Fibroblast of the conjunctiva (primary cell): ENCODE measurements around the gene TMEM266.

Experiments used
- DNase-seq: peaks from one replicate; pipeline ENCODE4 v3.0.0-alpha.2; 2010; ENCODE audit warnings: low read depth

Gene TMEM266

DNA sequence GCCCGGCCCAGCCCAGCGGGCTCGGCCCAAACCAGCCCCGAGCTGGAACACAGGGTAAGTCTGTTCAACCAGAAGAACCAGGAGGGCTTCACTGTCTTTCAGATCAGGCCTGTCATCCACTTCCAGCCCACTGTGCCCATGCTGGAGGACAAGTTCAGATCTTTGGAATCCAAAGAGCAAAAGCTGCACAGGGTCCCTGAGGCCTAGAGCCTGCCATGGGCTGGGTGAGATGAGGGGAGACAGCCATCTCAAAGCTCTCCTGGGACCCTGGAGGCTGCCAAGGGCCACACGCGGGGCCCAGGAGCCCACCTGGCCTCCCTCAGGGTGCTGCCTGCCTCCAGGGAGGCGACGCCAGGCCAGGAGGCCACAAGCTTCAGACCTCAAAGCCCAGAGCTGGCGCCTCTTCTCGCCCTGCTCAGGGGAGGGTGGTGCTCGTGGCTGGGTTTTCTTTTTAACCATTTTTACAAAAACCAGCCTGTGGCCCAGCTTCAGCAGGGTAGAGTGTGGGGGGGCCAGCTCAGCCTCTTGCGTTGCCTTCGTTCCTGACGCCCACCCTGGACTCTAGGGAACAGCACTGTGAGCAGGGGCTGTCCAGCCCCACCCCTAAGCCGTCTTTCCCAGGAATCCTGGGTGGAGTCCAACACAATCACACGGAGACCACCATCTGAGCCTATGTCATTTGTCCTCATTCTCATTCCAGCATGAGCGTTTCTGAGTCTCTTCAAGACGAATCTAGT lies 144.5 kb downstream of the TMEM266 start:
- DNase-seq = no peak

DNA sequence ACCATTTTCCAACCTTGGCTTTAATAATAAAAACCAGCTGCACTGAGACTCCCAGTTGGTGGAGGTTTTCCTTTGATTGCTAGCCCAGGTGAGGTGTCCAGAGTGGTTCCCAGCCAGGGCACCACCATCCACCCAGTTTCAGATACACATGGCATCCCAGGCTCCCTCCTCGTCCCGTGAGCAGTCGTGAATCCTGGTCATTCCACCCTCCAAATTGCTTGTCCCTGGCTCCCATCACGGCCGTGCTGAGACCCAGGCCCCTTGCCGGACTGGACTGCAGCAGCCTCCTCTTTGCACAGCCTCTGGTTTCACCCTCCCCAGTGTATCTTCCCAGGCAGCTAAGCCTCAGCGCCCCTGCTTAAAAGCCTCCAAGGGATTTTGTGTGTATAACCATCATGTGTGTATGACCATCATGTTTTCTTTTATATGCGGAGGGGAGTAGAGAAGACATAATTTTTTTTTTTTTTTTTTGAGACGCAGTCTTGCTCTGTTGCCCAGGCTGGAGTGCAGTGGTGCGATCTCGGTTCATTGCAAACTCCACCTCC lies 145.2 kb downstream of the TMEM266 start:
- no peak for DNase-seq

DNA sequence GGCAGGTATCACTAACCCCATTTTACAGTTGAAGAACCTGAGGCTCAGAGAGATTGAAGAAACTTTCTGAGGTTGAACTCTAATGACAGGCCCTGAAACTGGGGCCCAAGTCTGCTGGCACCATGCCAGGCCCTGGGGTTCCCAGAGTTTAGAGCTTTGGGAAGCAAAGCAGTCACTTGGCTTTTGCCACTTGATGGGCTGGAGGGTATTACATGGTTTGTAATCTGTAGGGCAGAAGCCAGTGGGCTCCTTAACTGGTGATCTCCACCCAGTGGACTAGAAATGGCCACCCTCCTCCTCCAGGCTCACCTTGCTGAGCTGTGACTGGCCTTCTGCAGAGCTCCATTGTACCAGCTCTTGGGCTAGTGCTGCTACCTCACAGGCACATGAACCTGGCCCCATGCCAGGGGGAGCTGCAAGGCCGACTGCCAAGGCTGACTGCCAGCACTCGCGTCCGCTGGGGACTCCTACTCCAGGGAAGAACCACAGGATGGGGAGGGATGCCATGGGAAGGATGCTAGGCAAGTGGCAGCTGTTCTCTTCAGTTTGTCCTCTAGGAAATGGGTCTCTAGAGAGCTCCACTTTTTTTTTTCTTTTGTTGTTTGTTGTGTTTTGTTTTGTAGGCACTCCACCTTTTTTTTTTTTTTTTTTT lies 146.7 kb downstream of the TMEM266 start:
- peak; percentile 68 for DNase-seq

- DNase-seq = no peak
These were observed 148.4 kb downstream of the TMEM266 start for GRCh38 chr15:76208084-76208785.

- no peak for DNase-seq
These were observed 149.1 kb downstream of the TMEM266 start for GRCh38 chr15:76208786-76209424.

DNA sequence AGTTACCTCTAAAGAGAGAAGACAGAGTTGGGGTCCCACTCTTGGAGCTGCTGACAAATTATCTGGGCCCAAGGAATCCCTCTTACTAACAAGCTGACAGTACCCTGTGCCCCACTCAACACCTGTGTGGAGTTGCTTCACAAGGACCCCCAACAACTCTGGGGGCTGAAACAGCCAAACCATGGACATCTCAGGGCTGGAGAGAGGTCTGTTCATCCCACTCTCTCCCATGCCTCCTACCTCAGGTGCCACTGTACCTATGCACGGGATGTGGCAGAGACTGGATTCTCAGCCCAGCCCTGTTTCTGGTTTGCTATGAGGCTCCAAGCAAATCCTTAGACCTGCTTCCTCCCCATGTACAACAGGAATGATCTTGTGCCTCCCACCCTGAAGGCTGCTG lies 149.7 kb downstream of the TMEM266 start:
- DNase-seq = no peak

DNA sequence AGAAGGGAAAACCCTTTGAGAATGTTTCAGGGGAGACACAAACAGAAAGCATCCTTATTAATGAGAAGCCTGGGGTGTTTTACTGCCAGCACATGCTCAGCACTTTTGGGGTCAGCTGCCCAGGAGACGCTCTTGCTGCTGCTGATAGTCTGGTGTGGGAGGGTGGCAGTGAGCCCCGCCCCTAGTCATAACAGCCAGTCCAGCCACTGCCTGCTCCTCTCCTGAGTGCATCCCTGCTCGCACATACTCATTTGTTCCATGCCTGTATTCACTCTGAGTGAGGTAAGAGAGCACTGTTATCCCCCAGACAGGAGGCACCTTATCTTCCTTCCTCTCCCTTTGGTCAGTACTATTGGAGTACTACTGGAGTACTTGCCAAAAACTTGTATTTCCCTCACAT lies 150.2 kb downstream of the TMEM266 start:
- no peak for DNase-seq

DNA sequence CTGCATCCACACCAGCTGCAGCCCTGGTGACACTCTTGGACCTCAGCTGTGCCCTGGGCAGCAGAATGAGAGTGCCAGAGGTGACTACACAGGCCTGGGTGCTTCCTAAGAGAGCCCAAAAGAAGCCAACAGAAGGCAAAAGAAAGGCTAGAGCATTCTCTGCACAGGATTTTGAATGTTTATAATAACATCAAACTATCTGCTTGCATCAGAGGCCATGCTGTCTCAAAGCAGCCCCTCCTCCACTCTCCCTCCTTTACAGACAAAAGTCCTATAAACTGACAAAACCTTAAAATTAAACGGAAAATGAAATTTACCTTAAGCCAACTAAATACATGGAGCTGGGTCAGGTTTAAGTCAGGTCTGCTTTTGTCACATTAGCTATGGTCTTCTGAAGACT lies 155.8 kb downstream of the TMEM266 start:
- no peak for DNase-seq

- DNase-seq = no peak
These were observed 157.5 kb downstream of the TMEM266 start for GRCh38 chr15:76217029-76217881.

DNA sequence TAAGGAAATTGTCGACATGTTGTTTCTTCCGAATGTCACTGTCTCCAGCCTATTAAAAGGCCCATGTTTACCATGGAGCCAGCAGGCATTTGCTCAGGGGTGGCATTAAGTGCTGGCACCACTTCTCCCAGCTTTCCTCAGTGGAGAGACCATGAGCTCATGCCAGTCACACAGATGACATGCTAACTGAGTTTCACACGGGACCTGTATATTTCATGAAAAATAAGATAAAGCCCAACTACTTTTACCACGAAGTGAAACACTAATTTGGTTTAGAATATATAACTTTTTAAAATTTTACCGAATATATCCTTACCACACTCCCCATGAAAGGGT lies 158.1 kb downstream of the TMEM266 start:
- no peak for DNase-seq

DNA sequence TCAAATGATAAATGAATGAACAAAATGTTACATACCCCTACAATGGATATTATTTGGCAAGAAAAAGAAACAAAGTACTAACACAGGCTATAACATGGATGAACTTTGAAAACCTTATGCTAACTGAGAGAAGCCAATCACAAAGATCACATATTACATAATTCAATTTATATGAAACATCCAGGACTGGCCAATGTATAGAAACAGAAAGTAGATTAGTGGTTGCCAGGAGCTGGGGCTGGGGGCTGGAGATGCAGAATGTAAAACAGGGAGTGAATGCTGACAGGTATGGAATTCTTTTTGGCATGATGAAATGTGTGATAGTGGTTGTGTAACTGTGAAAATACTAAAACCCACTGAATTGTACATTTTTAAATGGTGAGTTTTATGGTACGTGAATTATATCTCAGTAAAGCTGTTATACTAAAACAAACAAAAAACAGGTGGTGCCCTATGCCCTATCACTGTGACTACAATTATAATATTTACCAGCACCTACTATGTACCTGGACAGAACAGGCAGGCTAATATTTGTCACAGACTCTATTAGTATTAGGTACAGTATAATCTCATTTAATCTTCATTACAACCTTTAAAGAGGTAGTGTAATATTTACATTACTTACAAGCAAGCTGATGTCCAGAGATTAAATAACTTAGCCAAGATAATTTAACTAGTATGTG lies 161.4 kb downstream of the TMEM266 start:
- DNase-seq = no peak

DNA sequence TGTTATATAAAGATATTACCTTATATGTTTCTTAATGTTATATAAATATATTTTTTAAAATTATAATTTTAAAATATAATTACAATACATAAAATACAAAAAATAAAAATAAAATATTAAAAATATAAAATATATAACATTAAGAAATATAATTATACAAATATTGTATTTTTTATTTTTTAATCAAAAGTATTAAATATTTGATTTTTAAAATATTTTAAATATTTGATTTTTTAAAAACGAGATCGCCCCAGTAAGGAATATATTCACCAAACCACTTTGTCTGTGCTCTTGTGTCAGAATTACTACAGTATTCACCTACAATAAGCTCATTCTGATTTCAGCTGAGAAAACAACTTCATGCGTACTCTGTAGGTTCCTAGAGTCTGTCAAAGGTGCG lies 162.4 kb downstream of the TMEM266 start:
- DNase-seq = no peak

DNA sequence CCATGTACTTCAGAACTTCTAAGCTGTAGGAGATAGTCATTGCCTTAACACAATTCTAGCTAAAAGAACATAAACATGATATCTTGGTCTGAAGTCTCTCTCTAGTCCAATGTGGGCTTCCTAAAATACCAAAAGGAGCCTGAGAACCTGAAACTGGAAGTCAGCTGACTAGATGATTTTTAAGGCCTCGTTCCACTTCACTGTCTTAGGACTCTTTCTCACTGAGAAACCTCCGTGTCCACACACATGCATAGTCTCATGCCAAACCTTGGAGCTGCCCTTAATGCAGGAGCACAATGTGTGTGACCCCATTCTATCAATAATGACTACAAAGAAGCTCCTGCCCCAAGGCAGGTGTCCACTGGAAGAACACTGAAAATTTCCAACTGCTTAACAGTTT lies 163.7 kb downstream of the TMEM266 start:
- DNase-seq = no peak

- DNase-seq = no peak
These were observed 169.5 kb downstream of the TMEM266 start for GRCh38 chr15:76229266-76229665.

- DNase-seq = no peak
These were observed 174.1 kb downstream of the TMEM266 start for GRCh38 chr15:76233921-76234320.

GRCh38 chr15:76234337-76234889 lies 174.6 kb downstream of the TMEM266 start:
- no peak for DNase-seq

- peak; percentile 22 for DNase-seq
These were observed 175.5 kb downstream of the TMEM266 start for GRCh38 chr15:76235186-76235826.

- DNase-seq = no peak
These were observed 176.6 kb downstream of the TMEM266 start for GRCh38 chr15:76236350-76236749.

- no peak for DNase-seq
These were observed 180.0 kb downstream of the TMEM266 start for GRCh38 chr15:76239786-76240185.

DNA sequence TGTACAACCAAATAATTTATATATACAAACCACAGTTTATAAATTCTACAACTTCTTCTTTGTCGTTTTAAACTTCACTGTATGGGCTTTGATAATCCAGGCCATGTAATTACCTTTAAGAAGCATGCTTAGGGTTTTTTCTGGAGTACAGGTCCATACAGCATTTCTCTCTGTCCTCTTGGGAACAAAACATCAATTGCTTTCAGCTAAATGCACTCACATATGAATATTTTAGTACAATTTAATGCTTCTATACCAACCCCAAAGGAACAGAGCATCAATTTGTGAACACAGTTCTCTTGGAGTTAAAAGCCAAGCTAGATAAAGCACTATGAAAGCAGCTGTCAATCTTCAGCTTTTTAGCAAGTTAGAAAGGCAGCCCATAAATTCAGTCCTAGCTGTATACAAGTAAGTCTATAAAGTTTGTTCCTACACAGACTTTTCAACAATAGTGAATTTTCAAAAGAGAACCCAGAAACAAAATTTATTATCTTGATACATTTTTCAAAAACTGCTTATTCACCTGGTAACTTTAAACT lies 185.4 kb downstream of the TMEM266 start:
- DNase-seq = no peak
